GM18873 (cell line): ENCODE measurements around the gene RASA4B.
A peak's percentile ranks its signal among the peaks of the same experiment; 100 is the strongest.
"Not testable (repeated sequence)": the region's sequence is repeated elsewhere in the genome, so short reads cannot be mapped to it uniquely, and the experiment has no call there.

Experiments
- ATAC-seq: cut with Tn5 transposase; IDR thresholded peaks from one replicate; pipeline ENCODE4 v1.9.1; 2021; ENCODE audit warnings: mild to moderate bottlenecking, moderate library complexity, moderate number of reproducible peaks; ENCODE audit not compliant: unreplicated experiment, low FRiP score

The RASA4B gene

GRCh38 chr7:102512642-102513221 lies 4.8 kb downstream of the RASA4B start:
- ATAC-seq = not testable (repeated sequence)

GRCh38 chr7:102511860-102512522 lies 5.6 kb downstream of the RASA4B start:
- not testable (repeated sequence) for ATAC-seq

DNA sequence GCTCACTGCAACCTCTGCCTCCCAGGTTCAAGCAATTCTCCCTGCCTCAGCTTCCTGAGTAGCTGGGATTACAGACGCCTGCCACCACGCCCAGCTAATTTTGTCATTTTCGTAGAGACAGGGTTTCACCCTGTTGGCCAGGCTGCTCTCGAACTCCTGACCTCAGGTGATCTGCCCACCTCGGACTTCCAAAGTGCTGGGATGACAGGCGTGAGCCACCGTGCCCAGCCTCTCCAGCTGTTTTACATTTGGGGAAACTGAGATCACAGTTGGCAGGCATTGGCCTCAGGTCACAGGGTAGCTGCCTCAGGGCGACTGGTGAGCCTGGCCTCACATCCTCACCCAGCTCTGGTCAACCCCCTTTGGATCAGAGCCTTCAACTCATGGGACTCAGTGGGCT lies 7.0 kb downstream of the RASA4B start:
- ATAC-seq = not testable (repeated sequence)

DNA sequence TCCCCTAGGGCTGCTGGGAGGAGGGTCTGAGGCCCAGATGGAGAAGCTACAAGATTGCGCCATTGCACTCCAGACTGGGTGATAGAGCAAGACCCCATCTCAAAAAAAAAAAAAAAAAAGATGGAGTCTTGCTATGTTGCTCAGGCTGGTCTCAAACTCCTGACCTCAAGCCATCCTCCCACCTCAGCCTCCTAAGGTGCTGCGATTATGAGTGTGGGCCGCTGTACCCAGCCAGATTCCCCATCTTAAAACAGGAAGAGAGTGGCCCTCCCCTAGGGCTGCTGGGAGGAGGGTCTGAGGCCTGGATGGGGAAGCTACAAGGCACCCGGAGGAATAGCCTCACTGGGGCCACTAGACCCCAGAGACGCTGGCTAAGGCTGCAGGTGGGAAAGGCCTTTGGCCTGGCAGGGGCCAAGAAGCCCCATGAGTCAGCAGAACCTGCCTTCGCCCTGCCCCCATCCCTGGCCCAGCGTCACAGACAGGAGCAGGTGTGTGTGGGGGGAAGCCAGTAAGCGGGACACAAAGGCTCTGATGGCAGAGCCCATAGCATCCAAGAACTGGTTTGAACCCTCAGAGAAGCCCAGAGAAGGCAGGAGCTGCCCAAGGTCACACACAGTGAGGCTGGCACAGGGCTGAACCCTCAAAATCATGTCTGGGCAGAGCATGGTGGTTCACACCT lies 10.0 kb downstream of the RASA4B start:
- not testable (repeated sequence) for ATAC-seq

- not testable (repeated sequence) for ATAC-seq
These were observed 12.0 kb downstream of the RASA4B start for GRCh38 chr7:102505298-102506185.

DNA sequence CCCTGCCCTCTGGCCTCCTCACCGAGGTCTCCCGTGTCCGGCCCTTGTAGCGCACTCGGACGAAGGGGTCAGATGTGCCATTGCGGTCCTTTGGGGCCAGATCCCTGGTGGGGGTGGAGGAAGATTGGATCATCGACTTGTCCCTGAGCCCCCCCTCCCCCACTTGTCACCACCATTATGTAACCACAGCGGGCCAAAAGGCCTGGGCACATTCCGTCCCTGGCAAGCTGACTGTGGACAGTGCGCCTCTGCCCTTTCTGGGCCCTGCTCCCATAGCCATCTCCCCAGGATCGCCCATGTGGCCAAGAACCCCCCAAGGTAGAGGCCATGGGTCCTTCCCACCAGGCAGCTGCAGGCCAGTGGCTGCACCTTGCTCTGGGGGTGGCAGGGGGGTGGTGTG lies 14.4 kb downstream of the RASA4B start:
- ATAC-seq = not testable (repeated sequence)

GRCh38 chr7:102498321-102498720 lies 19.3 kb downstream of the RASA4B start:
- ATAC-seq = not testable (repeated sequence)

DNA sequence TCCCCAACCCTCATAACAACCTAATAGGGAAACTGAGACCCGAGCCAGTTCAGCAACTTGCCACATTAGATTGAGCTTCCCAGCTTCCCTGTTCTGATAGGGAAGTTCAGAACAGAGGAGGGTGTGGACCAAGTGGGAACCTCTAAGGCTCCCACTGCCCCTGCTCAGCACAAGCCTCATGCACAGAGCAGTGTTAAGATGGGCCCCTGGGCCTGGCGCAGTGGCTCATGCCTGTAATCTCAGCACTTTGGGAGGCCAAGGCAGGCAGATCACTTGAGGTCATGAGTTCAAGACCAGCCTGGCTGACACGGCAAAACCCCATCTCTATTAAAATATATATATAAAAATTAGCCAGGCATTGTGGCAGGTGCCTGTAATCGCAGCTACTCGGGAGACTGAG lies 20.3 kb downstream of the RASA4B start:
- not testable (repeated sequence) for ATAC-seq

GRCh38 chr7:102496861-102497260 lies 20.7 kb downstream of the RASA4B start:
- not testable (repeated sequence) for ATAC-seq

- peak; percentile 52 for ATAC-seq
These were observed 23.0 kb downstream of the RASA4B start for GRCh38 chr7:102494473-102495149.

DNA sequence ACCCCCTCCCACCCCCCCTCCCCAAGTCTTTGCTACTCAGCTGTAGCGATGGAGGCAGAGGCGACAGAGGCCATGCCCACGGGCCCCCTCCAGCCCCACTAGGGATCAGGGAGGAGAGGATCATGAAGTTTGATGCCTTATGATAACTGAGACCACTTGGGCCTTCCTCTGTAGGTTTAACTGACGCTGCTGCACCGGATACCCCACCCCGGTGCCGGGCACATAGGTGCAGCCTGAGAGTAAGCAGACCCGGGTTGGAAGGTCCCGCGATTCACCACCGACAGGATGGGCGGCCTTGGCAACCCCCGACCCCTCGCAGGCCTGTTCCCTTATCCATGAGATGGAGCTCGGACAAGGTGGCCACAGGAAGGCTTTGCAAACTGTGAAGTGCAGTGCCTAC lies 23.6 kb downstream of the RASA4B start:
- not testable (repeated sequence) for ATAC-seq

- not testable (repeated sequence) for ATAC-seq
These were observed 24.2 kb downstream of the RASA4B start for GRCh38 chr7:102493220-102493935.

DNA sequence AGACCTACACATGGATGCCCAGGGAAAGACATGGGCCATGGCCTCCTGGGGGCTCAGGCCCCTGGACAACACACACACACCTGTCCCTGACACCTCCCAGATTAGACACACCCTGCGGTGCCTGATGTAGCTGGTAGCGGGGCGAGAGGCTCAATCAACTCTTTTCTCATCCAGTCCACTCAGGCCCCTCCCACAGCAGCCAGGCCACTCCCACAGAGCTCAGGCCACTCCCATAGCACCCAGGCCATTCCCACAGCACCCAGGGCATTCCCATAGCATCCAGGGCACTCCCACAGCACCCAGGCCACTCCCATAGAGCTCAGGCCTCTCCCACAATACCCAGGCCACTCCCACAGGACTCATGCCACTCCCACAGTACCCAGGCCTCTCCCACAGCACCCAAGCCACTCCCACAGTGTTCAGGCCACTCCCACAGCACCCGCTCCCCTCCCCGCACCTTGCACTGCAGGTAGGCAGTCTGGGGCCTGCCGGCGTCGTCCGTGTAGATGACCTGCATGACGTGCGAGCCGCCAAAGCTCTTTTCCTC lies 27.0 kb downstream of the RASA4B start:
- not testable (repeated sequence) for ATAC-seq

GRCh38 chr7:102484317-102484716 lies 33.3 kb downstream of the RASA4B start:
- ATAC-seq = not testable (repeated sequence)

DNA sequence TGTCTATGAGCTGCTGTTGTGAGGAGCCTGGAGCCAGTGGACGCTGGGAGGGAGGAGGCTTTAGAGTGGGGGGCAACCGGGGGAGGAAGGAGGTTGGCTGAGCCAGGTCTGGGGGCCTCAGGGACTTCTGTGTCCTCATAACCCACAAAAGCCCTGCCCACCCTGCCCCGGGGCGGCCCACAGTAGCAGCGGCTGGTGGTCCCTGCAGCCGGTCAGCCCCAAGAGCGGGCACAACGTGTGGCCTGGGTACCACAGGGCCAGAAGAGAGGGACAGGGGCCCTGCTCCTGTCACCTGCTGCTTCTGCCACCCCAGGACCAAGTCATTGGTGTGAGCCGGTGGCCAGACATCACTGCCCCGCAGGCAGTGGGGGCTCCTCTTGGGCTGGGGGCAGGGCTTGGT lies 35.6 kb downstream of the RASA4B start:
- ATAC-seq = not testable (repeated sequence)

- not testable (repeated sequence) for ATAC-seq
These were observed 37.5 kb downstream of the RASA4B start for GRCh38 chr7:102479982-102480637.

DNA sequence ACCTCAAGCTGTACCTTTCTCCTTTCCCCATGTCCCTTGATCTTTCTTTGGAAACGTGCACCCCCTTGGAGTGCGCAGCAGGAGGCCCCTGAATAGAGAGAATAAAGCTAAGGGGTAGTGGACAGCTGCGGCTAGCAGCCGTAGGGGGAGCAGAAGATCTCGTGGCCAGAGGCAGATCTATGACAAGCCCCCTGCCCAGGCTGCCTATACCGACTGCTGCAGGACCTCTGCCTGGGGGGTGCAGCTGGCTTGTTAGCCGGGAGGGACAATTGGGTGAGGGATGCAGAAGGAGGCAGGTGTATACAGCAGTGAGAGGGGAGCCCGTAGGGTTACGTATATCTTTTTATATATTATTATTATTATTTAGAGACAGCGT lies 38.4 kb downstream of the RASA4B start:
- not testable (repeated sequence) for ATAC-seq

GRCh38 chr7:102478314-102479208 lies 39.0 kb downstream of the RASA4B start, which contains the start of gene POLR2J:
POLR2J (minus strand) TSS chr7:102478922; CDS start chr7:102478860, 62 bp downstream.
- ATAC-seq = peak; percentile 54
